Astrocyte (in vitro differentiated cells and primary cell): ENCODE data around the gene ZNF493.

Experiments
- EZH2 ChIP-seq: IDR thresholded peaks from 2 replicates; pipeline ENCODE4 v1.6.1; 2012; ENCODE audit warnings: mild to moderate bottlenecking, low read length, inconsistent platforms; ENCODE audit not compliant: insufficient read depth
- TF ChIP-seq, protein P1 (sequence below): IDR thresholded peaks from 2 replicates; pipeline ENCODE4 v1.5.1; 2011; ENCODE audit warnings: low read depth, mild to moderate bottlenecking, inconsistent platforms, low read length, moderate library complexity; ENCODE audit not compliant: insufficient read depth

DNA sequence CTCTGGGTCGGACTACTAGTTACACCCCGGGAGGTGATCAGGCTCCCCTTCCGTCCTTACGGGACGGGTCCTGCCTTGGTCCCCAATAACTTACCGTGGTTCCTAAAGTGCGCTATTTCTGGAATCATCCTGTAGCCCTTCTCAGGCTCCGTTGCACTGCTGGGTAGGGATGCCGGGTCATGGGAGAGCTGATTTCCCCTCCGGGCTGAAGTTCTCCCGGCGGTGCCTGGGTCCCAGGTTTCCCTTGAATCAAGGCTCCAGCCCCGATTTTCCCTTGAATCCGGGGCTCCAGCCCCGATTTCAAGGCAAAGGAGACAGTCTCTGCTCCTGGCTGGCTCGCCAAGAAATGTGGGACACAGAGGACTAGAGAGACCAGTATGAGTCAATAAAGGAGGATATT, 43.4 kb downstream of the ZNF493 start:
- TF ChIP-seq, protein P1, sequence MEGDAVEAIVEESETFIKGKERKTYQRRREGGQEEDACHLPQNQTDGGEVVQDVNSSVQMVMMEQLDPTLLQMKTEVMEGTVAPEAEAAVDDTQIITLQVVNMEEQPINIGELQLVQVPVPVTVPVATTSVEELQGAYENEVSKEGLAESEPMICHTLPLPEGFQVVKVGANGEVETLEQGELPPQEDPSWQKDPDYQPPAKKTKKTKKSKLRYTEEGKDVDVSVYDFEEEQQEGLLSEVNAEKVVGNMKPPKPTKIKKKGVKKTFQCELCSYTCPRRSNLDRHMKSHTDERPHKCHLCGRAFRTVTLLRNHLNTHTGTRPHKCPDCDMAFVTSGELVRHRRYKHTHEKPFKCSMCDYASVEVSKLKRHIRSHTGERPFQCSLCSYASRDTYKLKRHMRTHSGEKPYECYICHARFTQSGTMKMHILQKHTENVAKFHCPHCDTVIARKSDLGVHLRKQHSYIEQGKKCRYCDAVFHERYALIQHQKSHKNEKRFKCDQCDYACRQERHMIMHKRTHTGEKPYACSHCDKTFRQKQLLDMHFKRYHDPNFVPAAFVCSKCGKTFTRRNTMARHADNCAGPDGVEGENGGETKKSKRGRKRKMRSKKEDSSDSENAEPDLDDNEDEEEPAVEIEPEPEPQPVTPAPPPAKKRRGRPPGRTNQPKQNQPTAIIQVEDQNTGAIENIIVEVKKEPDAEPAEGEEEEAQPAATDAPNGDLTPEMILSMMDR = no peak
- no peak for TF ChIP-seq EZH2
